ENCODE results near the gene ASMTL. TPM values are rescaled to one million over a fixed set of nuclear protein-coding genes. Genes with fewer than 3 reads are reported as not detected.

The ASMTL gene
- total RNA-seq, 6 experiments from 2014 or later = 12.5 to 27.3 (median 18.6) TPM

DNA sequence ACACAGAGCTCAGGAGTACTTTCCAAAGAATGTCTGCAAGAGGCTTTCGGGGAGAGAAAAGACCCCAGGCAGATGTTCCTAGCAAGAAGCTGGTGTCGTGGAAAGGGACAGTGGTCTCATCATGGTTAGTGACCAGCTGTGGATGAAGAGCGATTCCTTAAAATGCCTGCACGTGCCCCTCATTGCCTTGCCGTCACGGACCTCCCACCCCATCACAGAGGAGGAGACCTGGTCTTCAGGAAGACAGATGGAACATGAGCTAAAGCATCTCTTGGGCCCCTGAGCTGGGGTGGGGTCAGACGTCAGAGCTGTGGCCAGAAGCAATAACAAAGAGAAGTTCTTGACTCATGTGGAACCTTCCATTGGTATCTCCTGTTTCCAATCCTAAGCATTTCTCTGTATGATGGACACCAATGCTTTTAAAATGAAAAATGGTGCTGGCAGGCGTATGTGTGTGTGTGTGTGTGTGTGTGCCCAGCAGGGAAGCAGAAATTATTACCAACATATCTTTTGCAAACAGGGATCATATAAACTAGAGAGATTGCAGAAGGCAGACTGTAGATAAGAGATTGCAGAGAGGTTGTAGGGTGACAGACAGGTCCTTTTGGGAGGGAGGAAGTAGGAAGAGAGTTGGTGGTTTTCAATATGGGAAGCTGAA lies 25.2 kb upstream of the ASMTL start:
- TF ChIP-seq, protein P1, sequence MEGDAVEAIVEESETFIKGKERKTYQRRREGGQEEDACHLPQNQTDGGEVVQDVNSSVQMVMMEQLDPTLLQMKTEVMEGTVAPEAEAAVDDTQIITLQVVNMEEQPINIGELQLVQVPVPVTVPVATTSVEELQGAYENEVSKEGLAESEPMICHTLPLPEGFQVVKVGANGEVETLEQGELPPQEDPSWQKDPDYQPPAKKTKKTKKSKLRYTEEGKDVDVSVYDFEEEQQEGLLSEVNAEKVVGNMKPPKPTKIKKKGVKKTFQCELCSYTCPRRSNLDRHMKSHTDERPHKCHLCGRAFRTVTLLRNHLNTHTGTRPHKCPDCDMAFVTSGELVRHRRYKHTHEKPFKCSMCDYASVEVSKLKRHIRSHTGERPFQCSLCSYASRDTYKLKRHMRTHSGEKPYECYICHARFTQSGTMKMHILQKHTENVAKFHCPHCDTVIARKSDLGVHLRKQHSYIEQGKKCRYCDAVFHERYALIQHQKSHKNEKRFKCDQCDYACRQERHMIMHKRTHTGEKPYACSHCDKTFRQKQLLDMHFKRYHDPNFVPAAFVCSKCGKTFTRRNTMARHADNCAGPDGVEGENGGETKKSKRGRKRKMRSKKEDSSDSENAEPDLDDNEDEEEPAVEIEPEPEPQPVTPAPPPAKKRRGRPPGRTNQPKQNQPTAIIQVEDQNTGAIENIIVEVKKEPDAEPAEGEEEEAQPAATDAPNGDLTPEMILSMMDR (IDR thresholded peaks at IDR 0.05) = no peak
- TF ChIP-seq POLR2A (IDR thresholded peaks at IDR 0.05) = no peak
- no peak for ATAC-seq
- Histone ChIP-seq H3K36me3 (no peaks in the 10 kb centered on the region), H3K4me3 (no peak overlapping the region), H3K27ac (no peak overlapping the region), H3K4me1 (peaks cover 0 to 4% (median 0%) of the 10 kb centered on the region in 4 donors), H3K27me3 (no peaks in the 10 kb centered on the region), H3K9me3 (peaks cover 0 to 2% (median 0%) of the 10 kb centered on the region in 4 donors)
- intact Hi-C loops (cut with DNase I) = no loop called here
- WGBS (ENCODE audit: insufficient coverage, low coverage, low lambda C conversion rate, missing lambda C conversion rate) = 34% methylated on average over 5 of the region's 8 CpGs
- DNase-seq = peak in 1 of 3 donors; percentile 24

DNA sequence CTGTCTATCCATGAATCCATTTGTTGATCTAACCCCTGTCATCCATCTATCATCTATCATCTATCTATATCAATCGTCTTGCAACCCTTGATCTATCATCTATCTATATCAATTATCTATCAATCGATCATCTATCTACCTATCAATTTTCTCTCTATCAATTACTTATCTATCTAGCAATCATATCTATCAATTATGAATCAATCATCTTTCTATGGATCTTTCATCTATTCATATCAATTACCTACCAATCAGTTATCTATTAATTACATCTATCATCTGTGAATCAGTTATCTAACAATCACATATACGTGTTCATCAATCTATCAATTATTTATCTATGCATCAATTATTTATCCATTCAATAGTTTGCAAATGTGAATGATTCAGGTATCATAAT lies 24.5 kb upstream of the ASMTL start:
- Histone ChIP-seq H3K9me3 (peaks cover 0 to 2% (median 0%) of the 10 kb centered on the region in 4 donors), H3K27me3 (no peaks in the 10 kb centered on the region), H3K4me3 (no peak overlapping the region), H3K36me3 (no peaks in the 10 kb centered on the region), H3K4me1 (peaks cover 0 to 4% (median 0%) of the 10 kb centered on the region in 4 donors), H3K27ac (no peak overlapping the region)
- intact Hi-C loops (cut with DNase I) = no loop called here
- DNase-seq = no peak
- 46% methylated on average over 3 of the region's 3 CpGs for WGBS (ENCODE audit: insufficient coverage, low coverage, low lambda C conversion rate, missing lambda C conversion rate)
- TF ChIP-seq POLR2A (IDR thresholded peaks at IDR 0.05) = no peak
- TF ChIP-seq, protein P1 (IDR thresholded peaks at IDR 0.05) = no peak
- no peak for ATAC-seq

GRCh38 chrX:1476682-1477081 lies 24.0 kb upstream of the ASMTL start:
- no peaks in the 10 kb centered on the region for H3K27me3 ChIP-seq
- peaks cover 0 to 3% (median 0%) of the 10 kb centered on the region in 4 donors for H3K4me1 ChIP-seq
- peak in 1 of 3 donors; percentile 11 for DNase-seq
- H3K4me3 ChIP-seq = no peak overlapping the region
- TF ChIP-seq, protein P1 (IDR thresholded peaks at IDR 0.05) = no peak
- TF ChIP-seq POLR2A (IDR thresholded peaks at IDR 0.05) = no peak
- intact Hi-C loops (cut with DNase I) = no loop called here
- peaks cover 0 to 2% (median 0%) of the 10 kb centered on the region in 4 donors for H3K9me3 ChIP-seq
- 86% methylated on average over 4 of the region's 5 CpGs for WGBS (ENCODE audit: insufficient coverage, low coverage, low lambda C conversion rate, missing lambda C conversion rate)
- H3K36me3 ChIP-seq = no peaks in the 10 kb centered on the region
- no peak overlapping the region for H3K27ac ChIP-seq
- no peak for ATAC-seq

DNA sequence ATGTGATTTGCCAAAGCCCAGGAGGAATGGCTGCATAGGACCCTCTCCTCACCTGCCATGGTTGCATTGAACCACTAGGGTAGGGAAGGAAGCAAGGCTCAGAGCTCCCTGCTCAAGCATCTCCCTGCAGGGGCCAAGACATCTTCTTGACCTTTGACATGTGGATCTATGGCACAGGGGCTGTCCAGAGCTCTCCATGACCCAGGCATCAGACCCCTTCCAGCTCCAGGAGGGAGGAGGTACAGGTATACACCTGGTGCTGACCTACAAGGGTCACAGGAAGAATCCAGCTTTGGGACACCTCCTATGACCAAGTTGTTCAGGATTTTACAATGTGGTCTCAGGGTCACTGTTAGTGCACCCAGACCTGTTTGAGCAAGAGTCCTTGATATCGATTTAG lies 23.2 kb upstream of the ASMTL start:
- Histone ChIP-seq H3K27ac (no peak overlapping the region), H3K4me1 (no peaks in the 10 kb centered on the region), H3K27me3 (no peaks in the 10 kb centered on the region), H3K4me3 (no peak overlapping the region), H3K36me3 (no peaks in the 10 kb centered on the region), H3K9me3 (peaks cover 0 to 2% (median 0%) of the 10 kb centered on the region in 4 donors)
- ATAC-seq (no peak), DNase-seq (peak in 1 of 3 donors; percentile 20)
- 83% methylated on average over 1 of the region's 1 CpG for WGBS (ENCODE audit: insufficient coverage, low coverage, low lambda C conversion rate, missing lambda C conversion rate)
- no peak for TF ChIP-seq POLR2A (IDR thresholded peaks at IDR 0.05)
- TF ChIP-seq, protein P1 (IDR thresholded peaks at IDR 0.05) = no peak
- intact Hi-C loops (cut with DNase I) = no loop called here

All from right lobe of liver (tissue), 6 donors.